Effector memory CD4-positive, alpha-beta T cell (primary cell): ENCODE results near the gene NEAT1.
"Not testable (repeated sequence)": the region's sequence is repeated elsewhere in the genome, so short reads cannot be mapped to it uniquely, and the experiment has no call there.

ENCODE experiments used
- DNase-seq, 3 donors: peaks; one replicate each; pipeline ENCODE4 v3.0.0-alpha.2; 2020
- H3K27ac ChIP-seq: 2 replicates; pipeline ENCODE4 v1.7.0; 2013; ENCODE audit warnings: mild to moderate bottlenecking, low read length, moderate library complexity; ENCODE audit not compliant: insufficient read depth, poor library complexity, severe bottlenecking
- H3K27me3 ChIP-seq: replicated peaks from 2 replicates; pipeline ENCODE4 v1.7.0; 2013; ENCODE audit warnings: mild to moderate bottlenecking, low read length; ENCODE audit not compliant: insufficient read depth, control insufficient read depth, poor library complexity, severe bottlenecking
- H3K36me3 ChIP-seq: 2 replicates; pipeline ENCODE4 v1.7.0; 2013; ENCODE audit warnings: mild to moderate bottlenecking, low read length, moderate library complexity; ENCODE audit not compliant: control insufficient read depth, insufficient read depth
- H3K4me1 ChIP-seq: 2 replicates; pipeline ENCODE4 v1.7.0; 2013; ENCODE audit warnings: low read length, mild to moderate bottlenecking; ENCODE audit not compliant: control insufficient read depth, insufficient read depth, poor library complexity, severe bottlenecking
- H3K4me3 ChIP-seq: 2 replicates; pipeline ENCODE4 v1.7.0; 2013; ENCODE audit warnings: low read length, low read depth, mild to moderate bottlenecking; ENCODE audit not compliant: insufficient read depth, poor library complexity, severe bottlenecking
- H3K9me3 ChIP-seq: 2 replicates; pipeline ENCODE4 v1.7.0; 2013; ENCODE audit warnings: mild to moderate bottlenecking, low read length, moderate library complexity; ENCODE audit not compliant: control insufficient read depth

The NEAT1 gene

GRCh38 chr11:65440831-65441499 is 18.4 kb downstream of the NEAT1 start:
- peaks cover 35% of the 10 kb centered on the region for H3K36me3 ChIP-seq
- no peak overlapping the region for H3K27ac ChIP-seq
- no peaks in the 10 kb centered on the region for H3K9me3 ChIP-seq
- no peak for DNase-seq
- H3K27me3 ChIP-seq: no peaks in the 10 kb centered on the region
- peaks cover 13% of the 10 kb centered on the region for H3K4me1 ChIP-seq
- no peak overlapping the region for H3K4me3 ChIP-seq

- Histone ChIP-seq H3K4me1 (peaks cover 13% of the 10 kb centered on the region), H3K27me3 (no peaks in the 10 kb centered on the region), H3K9me3 (no peaks in the 10 kb centered on the region), H3K4me3 (no peak overlapping the region), H3K27ac (no peak overlapping the region), H3K36me3 (peaks cover 24% of the 10 kb centered on the region)
- DNase-seq: no peak
Observed at GRCh38 chr11:65442842-65443331, 20.3 kb downstream of the NEAT1 start.

- no peak for DNase-seq
- peaks cover 10% of the 10 kb centered on the region for H3K4me1 ChIP-seq
- H3K27ac ChIP-seq: no peak overlapping the region
- peaks cover 12% of the 10 kb centered on the region for H3K36me3 ChIP-seq
- H3K27me3 ChIP-seq: no peaks in the 10 kb centered on the region
- H3K9me3 ChIP-seq: no peaks in the 10 kb centered on the region
- no peak overlapping the region for H3K4me3 ChIP-seq
Observed at GRCh38 chr11:65444314-65445051, 21.9 kb downstream of the NEAT1 start.

- Histone ChIP-seq H3K9me3 (no peaks in the 10 kb centered on the region), H3K36me3 (peaks cover 12% of the 10 kb centered on the region), H3K27me3 (no peaks in the 10 kb centered on the region), H3K4me1 (peaks cover 8% of the 10 kb centered on the region), H3K4me3 (no peak overlapping the region), H3K27ac (no peak overlapping the region)
- DNase-seq: no peak
Observed at GRCh38 chr11:65445101-65445603, 22.6 kb downstream of the NEAT1 start.

- no peak for DNase-seq
- H3K36me3 ChIP-seq: peaks cover 12% of the 10 kb centered on the region
- no peak overlapping the region for H3K4me3 ChIP-seq
- peaks cover 8% of the 10 kb centered on the region for H3K4me1 ChIP-seq
- H3K27me3 ChIP-seq: no peaks in the 10 kb centered on the region
- no peaks in the 10 kb centered on the region for H3K9me3 ChIP-seq
- H3K27ac ChIP-seq: no peak overlapping the region
Observed at GRCh38 chr11:65445604-65446445, 23.2 kb downstream of the NEAT1 start.

GRCh38 chr11:65446446-65447277 is 24.1 kb downstream of the NEAT1 start:
- H3K27ac ChIP-seq: no peak overlapping the region
- no peaks in the 10 kb centered on the region for H3K9me3 ChIP-seq
- H3K4me1 ChIP-seq: peaks cover 5% of the 10 kb centered on the region
- no peak for DNase-seq
- no peaks in the 10 kb centered on the region for H3K27me3 ChIP-seq
- no peak overlapping the region for H3K4me3 ChIP-seq
- peaks cover 12% of the 10 kb centered on the region for H3K36me3 ChIP-seq

- no peak for DNase-seq
- Histone ChIP-seq H3K9me3 (no peaks in the 10 kb centered on the region), H3K4me3 (no peak overlapping the region), H3K27me3 (no peaks in the 10 kb centered on the region), H3K27ac (no peak overlapping the region), H3K4me1 (no peaks in the 10 kb centered on the region), H3K36me3 (peaks cover 12% of the 10 kb centered on the region)
Observed at GRCh38 chr11:65448074-65448417, 25.4 kb downstream of the NEAT1 start.

- Histone ChIP-seq H3K36me3 (peaks cover 12% of the 10 kb centered on the region), H3K9me3 (no peaks in the 10 kb centered on the region), H3K27ac (no peak overlapping the region), H3K4me1 (no peaks in the 10 kb centered on the region), H3K4me3 (no peak overlapping the region), H3K27me3 (no peaks in the 10 kb centered on the region)
- no peak for DNase-seq
Observed at GRCh38 chr11:65448418-65449105, 26.0 kb downstream of the NEAT1 start.

GRCh38 chr11:65451301-65451700 is 28.7 kb downstream of the NEAT1 start:
- H3K36me3 ChIP-seq, H3K4me1 ChIP-seq, DNase-seq, H3K9me3 ChIP-seq, H3K4me3 ChIP-seq, H3K27ac ChIP-seq, H3K27me3 ChIP-seq: not testable (repeated sequence)
